Esophagus muscularis mucosa (tissue), 4 donors: ENCODE measurements around the gene VSIG1. TPM values are rescaled to one million over a fixed set of nuclear protein-coding genes. Genes with fewer than 3 reads are reported as not detected.

ENCODE experiments used
- DNase-seq: peaks from one replicate; pipeline ENCODE4 v3.0.0-alpha.2; 2017; ENCODE audit errors: extremely low spot score
- H3K27ac ChIP-seq, 4 donors: fragments of 200-600 bp; sonication (generic); replicated peaks in 1 of 4; 1 replicate in 3 of 4; 2 replicates in 1 of 4; pipeline ENCODE4 v1.5.1; 2016 to 2019; ENCODE audit warnings: mild to moderate bottlenecking in 1 of 4
- H3K27me3 ChIP-seq, 4 donors: fragments of 200-600 bp; sonication (generic); one replicate each; pipeline versions ENCODE4 v1.5.1 to v1.6.0; 2016 to 2019
- H3K36me3 ChIP-seq, 4 donors: fragments of 200-600 bp; sonication (generic); one replicate each; pipeline ENCODE4 v1.5.1; 2016 to 2019
- H3K4me1 ChIP-seq, 4 donors: fragments of 200-600 bp; sonication (generic); one replicate each; pipeline ENCODE4 v1.5.1; 2016 to 2019
- H3K4me3 ChIP-seq, 4 donors: fragments of 200-600 bp; sonication (generic); 1 replicate in 2 of 4; 2 replicates in 2 of 4; pipeline ENCODE4 v1.5.1; 2016 to 2019; ENCODE audit warnings: mild to moderate bottlenecking in 4 of 4, moderate library complexity in 1 of 4
- H3K9me3 ChIP-seq, 4 donors: fragments of 200-600 bp; sonication (generic); 1 replicate in 3 of 4; 2 replicates in 1 of 4; pipeline ENCODE4 v1.5.1; 2016 to 2019
- CTCF ChIP-seq, 3 experiments: fragments of 200-600 bp in 2 of 3; fragments of 450-650 bp in 1 of 3; sonication (generic) in 2 of 3; IDR thresholded peaks; one replicate each; pipeline ENCODE4 v1.5.1; 2017 to 2019; ENCODE audit warnings: antibody characterized with exemption in 3 of 3, mild to moderate bottlenecking in 2 of 3, moderate library complexity in 1 of 3
- EP300 ChIP-seq: sonication (generic); formaldehyde crosslinking; IDR thresholded peaks from one replicate; pipeline ENCODE4 v1.6.1; 2017; ENCODE audit warnings: antibody characterized with exemption
- POLR2A ChIP-seq: fragments of 450-650 bp; IDR thresholded peaks from one replicate; pipeline ENCODE4 v1.6.1; 2017; ENCODE audit warnings: antibody characterized with exemption, moderate library complexity, mild to moderate bottlenecking, low read depth
- POLR2AphosphoS5 ChIP-seq, 2 donors: sonication (generic); formaldehyde crosslinking; IDR thresholded peaks; one replicate each; pipeline ENCODE4 v1.6.1; 2017; ENCODE audit warnings: antibody characterized with exemption in 2 of 2
- WGBS: methylation state at CpG from one replicate; pipeline ENCODE4 v1.1.5; 2018; 5-methylcytosine and 5-hydroxymethylcytosine counted together
- intact Hi-C: fragments of 100-400 bp; cut with DNase I; formaldehyde crosslinking; loops from one replicate; pipeline ENCODE4 v1.15.1; 2023
- total RNA-seq, 4 donors: library from RNA; depleted of rRNA; stranded (reverse); fragments of >200 nt; gene quantifications; one replicate each; pipeline versions ENCODE4 v1.1.0 to v1.2.1, GENCODE V29; 2016

VSIG1 gene
- total RNA-seq = under 1 TPM in 1 of 4 donors, not detected in 3; 0.17 TPM

- TF ChIP-seq EP300 (no peak), POLR2A (no peak), POLR2AphosphoS5 (IDR thresholded peaks at IDR 0.05) (no peak)
- no peak for DNase-seq
- WGBS = 74% methylated on average over 10 of the region's 10 CpGs
- H3K4me1 ChIP-seq = no peaks in the 10 kb centered on the region
- H3K9me3 ChIP-seq = no peaks in the 10 kb centered on the region
- H3K36me3 ChIP-seq = no peaks in the 10 kb centered on the region
- H3K27me3 ChIP-seq = no peaks in the 10 kb centered on the region
- intact Hi-C loops = no loop called here
- H3K4me3 ChIP-seq = no peak within 1 kb of the TSS
- H3K27ac ChIP-seq = no peak within 1 kb of the TSS
Observed at GRCh38 chrX:108044554-108045256, at the start of gene VSIG1. Gene VSIG1 (plus strand): TSS chrX:108045065. CDS start chrX:108045131, 66 bp downstream.

GRCh38 chrX:107996124-107996523 is 48.7 kb upstream of the VSIG1 start:
- Histone ChIP-seq H3K36me3 (no peaks in the 10 kb centered on the region), H3K27ac (no peak overlapping the region), H3K27me3 (peaks cover 0 to 4% (median 0%) of the 10 kb centered on the region in 4 donors), H3K4me3 (no peak overlapping the region), H3K4me1 (no peaks in the 10 kb centered on the region), H3K9me3 (no peaks in the 10 kb centered on the region)
- WGBS = 73% methylated on average over 6 of the region's 6 CpGs
- no peak for DNase-seq
- TF ChIP-seq POLR2AphosphoS5 (IDR thresholded peaks at IDR 0.05) (no peak), CTCF (IDR thresholded peaks at IDR 0.05) (no peak), EP300 (no peak), POLR2A (no peak)
- intact Hi-C loops = no loop called here

- Histone ChIP-seq H3K9me3 (no peaks in the 10 kb centered on the region), H3K4me1 (no peaks in the 10 kb centered on the region), H3K4me3 (no peak overlapping the region), H3K27ac (no peak overlapping the region), H3K27me3 (peaks cover 0 to 4% (median 0%) of the 10 kb centered on the region in 4 donors), H3K36me3 (no peaks in the 10 kb centered on the region)
- DNase-seq = no peak
- WGBS = 90% methylated on average over 2 of the region's 2 CpGs
- no peak for TF ChIP-seq POLR2AphosphoS5 (IDR thresholded peaks at IDR 0.05)
- no peak for TF ChIP-seq CTCF (IDR thresholded peaks at IDR 0.05)
- TF ChIP-seq POLR2A = no peak
- TF ChIP-seq EP300 = no peak
- intact Hi-C loops = no loop called here
Observed at GRCh38 chrX:108000751-108001150, 44.1 kb upstream of the VSIG1 start.

- no peaks in the 10 kb centered on the region for H3K9me3 ChIP-seq
- WGBS = 32% methylated on average over 10 of the region's 11 CpGs
Observed at GRCh38 chrX:108001218-108001814, 43.5 kb upstream of the VSIG1 start.

More at GRCh38 chrX:108001218-108001814, 43.5 kb upstream of the VSIG1 start:
- intact Hi-C loops = no loop called here
- no peak overlapping the region for H3K27ac ChIP-seq
- peaks cover 0 to 4% (median 0%) of the 10 kb centered on the region in 4 donors for H3K27me3 ChIP-seq
- TF ChIP-seq POLR2A (no peak), CTCF (IDR thresholded peaks at IDR 0.05) (peak in 1 of 3 experiments; percentile 32)
- no peaks in the 10 kb centered on the region for H3K36me3 ChIP-seq
- H3K4me1 ChIP-seq = no peaks in the 10 kb centered on the region
- no peak for DNase-seq
- H3K4me3 ChIP-seq = no peak overlapping the region
